Neural cell (in vitro differentiated cells): ENCODE results near the gene ADGRG6.

Experiments used
- EP300 ChIP-seq: fragments of 450-650 bp; conservative IDR thresholded peaks from 2 replicates; pipeline ENCODE4 v1.6.1; 2014; ENCODE audit warnings: antibody characterized with exemption, mild to moderate bottlenecking, moderate library complexity; ENCODE audit not compliant: poor library complexity, severe bottlenecking
- EZH2 ChIP-seq: fragments of 200-600, 300-800 bp; shearing (Covaris generic), sonication (generic); IDR thresholded peaks from 2 replicates; pipeline ENCODE4 v1.6.1; 2014; ENCODE audit warnings: antibody characterized with exemption, low read length, borderline replicate concordance, mild to moderate bottlenecking; ENCODE audit not compliant: insufficient read depth, poor library complexity, severe bottlenecking
- MXI1 ChIP-seq: fragments of 450-650 bp; conservative IDR thresholded peaks from 2 replicates; pipeline ENCODE4 v1.6.1; 2014; ENCODE audit warnings: antibody characterized with exemption, mild to moderate bottlenecking; ENCODE audit not compliant: poor library complexity, severe bottlenecking
- POLR2AphosphoS5 ChIP-seq: IDR thresholded peaks from 2 replicates; pipeline ENCODE4 v1.6.1; 2012
- RAD21 ChIP-seq: fragments of 450-650 bp; conservative IDR thresholded peaks from 2 replicates; pipeline ENCODE4 v1.6.1; 2014; ENCODE audit warnings: antibody characterized with exemption, mild to moderate bottlenecking, moderate library complexity
- REST ChIP-seq: IDR thresholded peaks from 2 replicates; pipeline ENCODE4 v1.6.1; 2012; ENCODE audit warnings: borderline replicate concordance
- SMC3 ChIP-seq: fragments of 450-650 bp; conservative IDR thresholded peaks from 2 replicates; pipeline ENCODE4 v1.6.1; 2014; ENCODE audit warnings: antibody characterized with exemption, mild to moderate bottlenecking, moderate library complexity; ENCODE audit not compliant: poor library complexity
- TAF1 ChIP-seq: IDR thresholded peaks from 2 replicates; pipeline ENCODE4 v1.6.1; 2012; ENCODE audit warnings: low read depth
- TF ChIP-seq, protein P1 (sequence below): fragments of 450-650 bp; IDR thresholded peaks from 2 replicates; pipeline ENCODE4 v1.5.1; 2014; ENCODE audit warnings: antibody characterized with exemption, mild to moderate bottlenecking, moderate library complexity; ENCODE audit not compliant: poor library complexity, severe bottlenecking

DNA sequence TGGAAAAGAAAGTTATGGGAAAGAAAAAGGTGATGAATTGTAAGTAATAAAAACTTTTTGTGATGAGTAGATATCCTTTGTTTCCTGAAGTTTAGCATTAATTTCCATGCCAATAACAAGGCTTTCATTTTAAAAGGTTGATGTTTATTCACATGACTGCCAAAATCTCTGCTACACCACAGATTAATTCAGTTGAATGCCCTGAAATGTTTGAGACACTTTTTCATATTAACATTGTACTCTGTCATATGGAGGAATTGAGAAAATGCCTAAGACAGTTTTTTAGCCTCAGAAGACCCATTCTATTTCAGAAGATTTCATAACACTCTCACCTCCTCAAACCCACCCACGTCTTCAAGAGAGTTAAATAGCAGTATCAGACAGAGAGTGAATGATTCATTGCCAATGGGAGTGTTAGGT, 115.5 kb downstream of the ADGRG6 start:
- TF ChIP-seq, protein P1, sequence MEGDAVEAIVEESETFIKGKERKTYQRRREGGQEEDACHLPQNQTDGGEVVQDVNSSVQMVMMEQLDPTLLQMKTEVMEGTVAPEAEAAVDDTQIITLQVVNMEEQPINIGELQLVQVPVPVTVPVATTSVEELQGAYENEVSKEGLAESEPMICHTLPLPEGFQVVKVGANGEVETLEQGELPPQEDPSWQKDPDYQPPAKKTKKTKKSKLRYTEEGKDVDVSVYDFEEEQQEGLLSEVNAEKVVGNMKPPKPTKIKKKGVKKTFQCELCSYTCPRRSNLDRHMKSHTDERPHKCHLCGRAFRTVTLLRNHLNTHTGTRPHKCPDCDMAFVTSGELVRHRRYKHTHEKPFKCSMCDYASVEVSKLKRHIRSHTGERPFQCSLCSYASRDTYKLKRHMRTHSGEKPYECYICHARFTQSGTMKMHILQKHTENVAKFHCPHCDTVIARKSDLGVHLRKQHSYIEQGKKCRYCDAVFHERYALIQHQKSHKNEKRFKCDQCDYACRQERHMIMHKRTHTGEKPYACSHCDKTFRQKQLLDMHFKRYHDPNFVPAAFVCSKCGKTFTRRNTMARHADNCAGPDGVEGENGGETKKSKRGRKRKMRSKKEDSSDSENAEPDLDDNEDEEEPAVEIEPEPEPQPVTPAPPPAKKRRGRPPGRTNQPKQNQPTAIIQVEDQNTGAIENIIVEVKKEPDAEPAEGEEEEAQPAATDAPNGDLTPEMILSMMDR: no peak
- TF ChIP-seq REST: no peak
- TF ChIP-seq TAF1: no peak
- no peak for TF ChIP-seq POLR2AphosphoS5
- TF ChIP-seq EP300: no peak
- TF ChIP-seq RAD21: no peak
- TF ChIP-seq MXI1: no peak
- TF ChIP-seq EZH2: no peak
- no peak for TF ChIP-seq SMC3
